HCT116 (cell line): ENCODE data around the gene DCBLD2. TPM values are rescaled to one million over a fixed set of nuclear protein-coding genes. Genes with fewer than 3 reads are reported as not detected.

ENCODE experiments used
- ATAC-seq: fragments of 200-7000 bp; cut with Tn5 transposase; 2 replicates; pipeline ENCODE4 v1.9.1; 2020; ENCODE audit warnings: mild to moderate bottlenecking, moderate library complexity
- BruUV-seq: library from RNA; stranded (reverse); fragments of 400-500 nt; replicated peaks from 2 replicates; lab custom pipeline; 2021; lab: Mats Ljungman, UMichigan
- CTCF ChIA-PET: fragments of 300-600 bp; sonication (Branson Sonifier 250); formaldehyde crosslinking; loops from one replicate; lab custom pipeline; 2021; ENCODE audit warnings: antibody characterized with exemption; lab: Charles Lee
- POLR2A ChIA-PET: fragments of 300-600, 350-600 bp; sonication (Branson Sonifier 250); formaldehyde crosslinking; loops from one replicate; lab custom pipeline; 2021; ENCODE audit warnings: antibody characterized with exemption; lab: Charles Lee
- RAD21 ChIA-PET, 2 experiments: fragments of 300-600 bp; sonication (Branson Sonifier 250); formaldehyde crosslinking; loops; one replicate each; lab custom pipeline; 2023; ENCODE audit warnings: low total read pairs in 2 of 2; ENCODE audit not compliant: uncharacterized antibody in 2 of 2, unreplicated experiment in 2 of 2, low non-redundant PET in 1 of 2; lab: Charles Lee
- DNase-seq: peaks from one replicate; pipeline ENCODE4 v3.0.0-alpha.2; 2010; ENCODE audit warnings: low read depth, low spot score
- H2AFZ ChIP-seq: fragments of 200-600 bp; shearing (Covaris generic), sonication (generic); 2 replicates; pipeline ENCODE4 v1.6.1; 2017; ENCODE audit warnings: low read depth, mixed run types, mixed read lengths, antibody characterized with exemption, low read length; ENCODE audit not compliant: poor library complexity, severe bottlenecking
- H3K27ac ChIP-seq: 2 replicates; pipeline ENCODE4 v1.5.1; 2012; ENCODE audit warnings: low read depth, low read length
- H3K27me3 ChIP-seq: fragments of 200-600 bp; sonication (generic); 2 replicates; pipeline ENCODE4 v1.6.1; 2016; ENCODE audit warnings: mixed run types, low read length, mixed read lengths; ENCODE audit not compliant: insufficient read depth
- H3K36me3 ChIP-seq, 2 experiments: fragments of 200-500 bp in 1 of 2; fragments of 200-600 bp in 1 of 2; sonication (Bioruptor generic) in 1 of 2; sonication (generic) in 1 of 2; 2 replicates each; pipeline versions ENCODE4 v1.5.1 to v1.6.1; 2014 to 2016; ENCODE audit warnings: low read length in 2 of 2, inconsistent platforms in 1 of 2, mixed read lengths in 1 of 2, mixed run types in 1 of 2; ENCODE audit not compliant: insufficient read depth in 2 of 2, control insufficient read depth in 1 of 2
- H3K4me1 ChIP-seq, 2 experiments: fragments of 200-600 bp in 1 of 2; sonication (generic) in 1 of 2; 2 replicates each; pipeline versions ENCODE4 v1.5.1 to v1.6.1; 2012 to 2017; ENCODE audit warnings: low read length in 2 of 2, inconsistent platforms in 1 of 2, mild to moderate bottlenecking in 1 of 2, mixed read lengths in 1 of 2, mixed run types in 1 of 2, moderate library complexity in 1 of 2; ENCODE audit not compliant: insufficient read depth in 2 of 2, control insufficient read depth in 1 of 2
- H3K4me2 ChIP-seq: fragments of 200-600 bp; sonication (generic); 2 replicates; pipeline ENCODE4 v1.6.1; 2017; ENCODE audit warnings: mixed run types, low read length, mixed read lengths
- H3K4me3 ChIP-seq, 2 experiments: fragments of 200-600 bp in 1 of 2; sonication (generic) in 1 of 2; replicated peaks in 1 of 2; 2 replicates each; pipeline ENCODE4 v1.5.1; 2011 to 2016; ENCODE audit warnings: low read length in 2 of 2, control low read depth in 1 of 2, low read depth in 1 of 2, mild to moderate bottlenecking in 1 of 2, mixed read lengths in 1 of 2, mixed run types in 1 of 2
- H3K79me2 ChIP-seq: fragments of 200-600 bp; sonication (generic); 2 replicates; pipeline ENCODE4 v1.6.1; 2017; ENCODE audit warnings: mild to moderate bottlenecking, mixed run types, low read length, moderate library complexity, mixed read lengths; ENCODE audit not compliant: insufficient read depth
- H3K9ac ChIP-seq: fragments of 200-600 bp; sonication (generic); 2 replicates; pipeline ENCODE4 v1.6.1; 2016; ENCODE audit warnings: low read length, mixed read lengths
- H3K9me2 ChIP-seq: fragments of 200-600 bp; sonication (generic), shearing (Covaris generic); 2 replicates; pipeline ENCODE4 v1.6.1; 2017; ENCODE audit warnings: mixed run types, mild to moderate bottlenecking, moderate library complexity; ENCODE audit not compliant: insufficient read depth
- H3K9me3 ChIP-seq, 2 experiments: fragments of 200-500 bp in 1 of 2; fragments of 200-600 bp in 1 of 2; sonication (Bioruptor generic) in 1 of 2; sonication (generic) in 1 of 2; 2 replicates each; pipeline ENCODE4 v1.6.1; 2014 to 2017; ENCODE audit warnings: low read length in 2 of 2, mixed read lengths in 2 of 2, inconsistent platforms in 1 of 2, low read depth in 1 of 2, mild to moderate bottlenecking in 1 of 2, mixed run types in 1 of 2, moderate library complexity in 1 of 2; ENCODE audit not compliant: control insufficient read depth in 1 of 2, insufficient read depth in 1 of 2
- H4K20me1 ChIP-seq: fragments of 200-600 bp; sonication (generic), shearing (Covaris generic); 2 replicates; pipeline ENCODE4 v1.6.1; 2017; ENCODE audit warnings: mixed run types, mild to moderate bottlenecking, moderate library complexity; ENCODE audit not compliant: insufficient read depth
- SIN3A ChIP-seq: IDR thresholded peaks from 2 replicates; pipeline ENCODE4 v1.6.1; 2012; ENCODE audit warnings: low read depth
- intact Hi-C: fragments of 100-400 bp; cut with micrococcal nuclease; formaldehyde crosslinking; loops from 2 replicates; pipeline ENCODE4 v1.10.0; 2022
- total RNA-seq: library from RNA; stranded (reverse); gene quantifications from one replicate; pipeline ENCODE4 v1.2.1, GENCODE V29; 2021; ENCODE audit not compliant: unreplicated experiment
- TF ChIP-seq, protein P1 (sequence below): IDR thresholded peaks from 2 replicates; pipeline ENCODE4 v1.6.1; 2011; ENCODE audit warnings: mild to moderate bottlenecking, low read length, moderate library complexity; ENCODE audit not compliant: insufficient replicate concordance; ENCODE audit errors: extremely low read depth
- TF ChIP-seq, protein P2 (sequence below), 3 experiments: fragments of 200-600 bp in 1 of 3; sonication (generic) in 1 of 3; IDR thresholded peaks in 2 of 3; conservative IDR thresholded peaks in 1 of 3; 2 replicates each; pipeline ENCODE4 v1.5.1; 2012 to 2017; ENCODE audit warnings: low read depth in 2 of 3, low read length in 2 of 3, antibody characterized with exemption in 1 of 3, borderline replicate concordance in 1 of 3, control low read depth in 1 of 3, mild to moderate bottlenecking in 1 of 3, mixed read lengths in 1 of 3, mixed run types in 1 of 3, moderate library complexity in 1 of 3; ENCODE audit not compliant: insufficient read depth in 1 of 3

The DCBLD2 gene
- total RNA-seq, 1 experiment from 2014 or later: 532 TPM

DNA sequence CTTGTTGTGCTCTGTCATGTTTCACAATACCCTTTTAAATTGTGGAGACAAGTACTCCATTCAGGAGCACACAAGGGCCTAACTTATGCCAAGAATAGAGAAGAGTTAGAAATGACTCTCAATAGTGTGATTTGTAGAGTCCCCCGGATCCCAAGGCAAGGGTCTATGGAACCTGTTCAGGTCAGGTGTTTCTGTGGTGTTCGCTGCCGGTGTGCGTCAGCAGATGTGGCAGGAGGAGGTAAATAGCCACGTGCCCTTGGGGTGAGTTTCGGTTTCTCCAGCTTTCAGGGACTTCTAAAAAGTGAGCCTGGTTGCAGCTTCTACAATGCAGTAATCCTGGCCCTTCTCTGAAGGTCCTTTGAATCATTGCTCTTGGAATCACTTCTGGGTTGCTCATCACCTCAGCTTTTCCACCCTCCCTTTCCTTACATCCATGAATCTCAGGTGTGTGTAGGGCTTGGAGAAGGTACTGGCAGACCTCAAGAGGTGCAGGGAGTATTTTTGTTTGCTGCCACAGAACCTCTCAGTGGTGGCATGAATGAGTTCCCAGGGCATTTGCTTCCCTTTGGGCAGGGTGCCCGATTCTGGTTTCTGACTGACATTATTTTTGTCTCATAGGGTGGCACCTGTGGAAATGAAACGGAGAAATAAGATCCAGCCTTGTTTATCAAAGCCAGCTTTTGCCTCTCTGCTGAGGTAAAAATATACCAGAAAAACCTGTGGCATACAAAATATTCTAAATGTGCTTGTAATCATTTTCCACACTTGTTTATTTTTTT, 131.0 kb downstream of the DCBLD2 start:
- H3K79me2 ChIP-seq: no peaks in the 10 kb centered on the region
- TF ChIP-seq, protein P1, sequence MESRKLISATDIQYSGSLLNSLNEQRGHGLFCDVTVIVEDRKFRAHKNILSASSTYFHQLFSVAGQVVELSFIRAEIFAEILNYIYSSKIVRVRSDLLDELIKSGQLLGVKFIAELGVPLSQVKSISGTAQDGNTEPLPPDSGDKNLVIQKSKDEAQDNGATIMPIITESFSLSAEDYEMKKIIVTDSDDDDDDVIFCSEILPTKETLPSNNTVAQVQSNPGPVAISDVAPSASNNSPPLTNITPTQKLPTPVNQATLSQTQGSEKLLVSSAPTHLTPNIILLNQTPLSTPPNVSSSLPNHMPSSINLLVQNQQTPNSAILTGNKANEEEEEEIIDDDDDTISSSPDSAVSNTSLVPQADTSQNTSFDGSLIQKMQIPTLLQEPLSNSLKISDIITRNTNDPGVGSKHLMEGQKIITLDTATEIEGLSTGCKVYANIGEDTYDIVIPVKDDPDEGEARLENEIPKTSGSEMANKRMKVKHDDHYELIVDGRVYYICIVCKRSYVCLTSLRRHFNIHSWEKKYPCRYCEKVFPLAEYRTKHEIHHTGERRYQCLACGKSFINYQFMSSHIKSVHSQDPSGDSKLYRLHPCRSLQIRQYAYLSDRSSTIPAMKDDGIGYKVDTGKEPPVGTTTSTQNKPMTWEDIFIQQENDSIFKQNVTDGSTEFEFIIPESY: no peak
- TF ChIP-seq, protein P2, sequence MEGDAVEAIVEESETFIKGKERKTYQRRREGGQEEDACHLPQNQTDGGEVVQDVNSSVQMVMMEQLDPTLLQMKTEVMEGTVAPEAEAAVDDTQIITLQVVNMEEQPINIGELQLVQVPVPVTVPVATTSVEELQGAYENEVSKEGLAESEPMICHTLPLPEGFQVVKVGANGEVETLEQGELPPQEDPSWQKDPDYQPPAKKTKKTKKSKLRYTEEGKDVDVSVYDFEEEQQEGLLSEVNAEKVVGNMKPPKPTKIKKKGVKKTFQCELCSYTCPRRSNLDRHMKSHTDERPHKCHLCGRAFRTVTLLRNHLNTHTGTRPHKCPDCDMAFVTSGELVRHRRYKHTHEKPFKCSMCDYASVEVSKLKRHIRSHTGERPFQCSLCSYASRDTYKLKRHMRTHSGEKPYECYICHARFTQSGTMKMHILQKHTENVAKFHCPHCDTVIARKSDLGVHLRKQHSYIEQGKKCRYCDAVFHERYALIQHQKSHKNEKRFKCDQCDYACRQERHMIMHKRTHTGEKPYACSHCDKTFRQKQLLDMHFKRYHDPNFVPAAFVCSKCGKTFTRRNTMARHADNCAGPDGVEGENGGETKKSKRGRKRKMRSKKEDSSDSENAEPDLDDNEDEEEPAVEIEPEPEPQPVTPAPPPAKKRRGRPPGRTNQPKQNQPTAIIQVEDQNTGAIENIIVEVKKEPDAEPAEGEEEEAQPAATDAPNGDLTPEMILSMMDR (IDR thresholded peaks at IDR 0.05 in 2 of 3, conservative IDR thresholded peaks at IDR 0.05 in 1 of 3; ENCODE audit: borderline replicate concordance in 1 of 3, insufficient read depth in 1 of 3, low read depth in 2 of 3, low read length in 2 of 3): no peak
- no peak for TF ChIP-seq SIN3A
- TF ChIP-seq, all 23 proteins: peak for 0
- no TSS peak for BruUV-seq
- no peaks in the 10 kb centered on the region for H3K4me1 ChIP-seq
- intact Hi-C loops: no loop called here
- no peak overlapping the region for H2AFZ ChIP-seq
- no peaks in the 10 kb centered on the region for H3K9me2 ChIP-seq
- ChIA-PET CTCF (interaction anchor here (1.5 kb wide), 1 partner anchor 168 kb away, joined by 3 read pairs; no protein-coding TSS in a partner anchor), POLR2A (no interaction called here), RAD21 (no interaction called here)
- no peak overlapping the region for H3K4me3 ChIP-seq
- H3K27me3 ChIP-seq: no peaks in the 10 kb centered on the region
- ATAC-seq (no peak), DNase-seq (no peak)
- H3K4me2 ChIP-seq: no peak overlapping the region
- H3K27ac ChIP-seq: no peak overlapping the region
- H4K20me1 ChIP-seq: no peaks in the 10 kb centered on the region
- no peak overlapping the region for H3K9ac ChIP-seq
- H3K9me3 ChIP-seq: no peaks in the 10 kb centered on the region
- peaks cover 0 to 2% of the 10 kb centered on the region in 2 experiments; a peak in 1 of 4 replicates for H3K36me3 ChIP-seq
